ENCODE measurements around the gene FGF21.

Gene FGF21

GRCh38 chr19:48795055-48795684, 39.8 kb downstream of the FGF21 start:
- H3K27me3 ChIP-seq = no peaks in the 10 kb centered on the region
- H3K9me3 ChIP-seq = no peaks in the 10 kb centered on the region
- peak; percentile 92 for DNase-seq
- TF ChIP-seq, protein P1, sequence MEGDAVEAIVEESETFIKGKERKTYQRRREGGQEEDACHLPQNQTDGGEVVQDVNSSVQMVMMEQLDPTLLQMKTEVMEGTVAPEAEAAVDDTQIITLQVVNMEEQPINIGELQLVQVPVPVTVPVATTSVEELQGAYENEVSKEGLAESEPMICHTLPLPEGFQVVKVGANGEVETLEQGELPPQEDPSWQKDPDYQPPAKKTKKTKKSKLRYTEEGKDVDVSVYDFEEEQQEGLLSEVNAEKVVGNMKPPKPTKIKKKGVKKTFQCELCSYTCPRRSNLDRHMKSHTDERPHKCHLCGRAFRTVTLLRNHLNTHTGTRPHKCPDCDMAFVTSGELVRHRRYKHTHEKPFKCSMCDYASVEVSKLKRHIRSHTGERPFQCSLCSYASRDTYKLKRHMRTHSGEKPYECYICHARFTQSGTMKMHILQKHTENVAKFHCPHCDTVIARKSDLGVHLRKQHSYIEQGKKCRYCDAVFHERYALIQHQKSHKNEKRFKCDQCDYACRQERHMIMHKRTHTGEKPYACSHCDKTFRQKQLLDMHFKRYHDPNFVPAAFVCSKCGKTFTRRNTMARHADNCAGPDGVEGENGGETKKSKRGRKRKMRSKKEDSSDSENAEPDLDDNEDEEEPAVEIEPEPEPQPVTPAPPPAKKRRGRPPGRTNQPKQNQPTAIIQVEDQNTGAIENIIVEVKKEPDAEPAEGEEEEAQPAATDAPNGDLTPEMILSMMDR (IDR thresholded peaks at IDR 0.05; ENCODE audit: low read depth, low read length) = peak; percentile 92
- H3K4me1 ChIP-seq = no peaks in the 10 kb centered on the region; the same call in 1 of the 2 replicates
- peak overlapping the region; percentile 62 for H3K4me3 ChIP-seq (ENCODE audit: low read depth, low read length)
- H3K36me3 ChIP-seq = no peaks in the 10 kb centered on the region

DNA sequence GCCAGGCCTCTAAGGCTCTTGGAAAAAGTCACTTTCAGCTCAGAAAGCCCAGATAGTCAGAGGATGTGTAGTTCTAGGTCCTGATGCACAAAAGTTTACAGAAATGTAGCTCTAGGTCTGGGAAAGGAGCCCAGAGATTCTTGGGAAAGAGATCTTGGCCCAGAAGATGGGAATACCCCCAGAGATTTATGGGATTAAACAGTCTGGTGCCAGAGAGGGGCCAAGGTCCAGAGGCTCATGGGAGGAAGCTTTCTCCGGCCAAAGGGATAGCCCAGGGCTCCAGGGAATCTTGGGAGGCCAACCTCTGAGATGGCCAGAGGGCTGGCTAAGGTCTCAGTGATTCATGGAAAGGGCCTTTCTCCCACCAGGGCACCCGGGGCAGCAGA, 40.4 kb downstream of the FGF21 start:
- Histone ChIP-seq H3K4me1 (no peaks in the 10 kb centered on the region; the same call in 1 of the 2 replicates), H3K4me3 (ENCODE audit: low read depth, low read length) (no peak overlapping the region), H3K36me3 (no peaks in the 10 kb centered on the region), H3K9me3 (no peaks in the 10 kb centered on the region), H3K27me3 (no peaks in the 10 kb centered on the region)
- TF ChIP-seq, protein P1 (IDR thresholded peaks at IDR 0.05; ENCODE audit: low read depth, low read length) = no peak
- no peak for DNase-seq

DNA sequence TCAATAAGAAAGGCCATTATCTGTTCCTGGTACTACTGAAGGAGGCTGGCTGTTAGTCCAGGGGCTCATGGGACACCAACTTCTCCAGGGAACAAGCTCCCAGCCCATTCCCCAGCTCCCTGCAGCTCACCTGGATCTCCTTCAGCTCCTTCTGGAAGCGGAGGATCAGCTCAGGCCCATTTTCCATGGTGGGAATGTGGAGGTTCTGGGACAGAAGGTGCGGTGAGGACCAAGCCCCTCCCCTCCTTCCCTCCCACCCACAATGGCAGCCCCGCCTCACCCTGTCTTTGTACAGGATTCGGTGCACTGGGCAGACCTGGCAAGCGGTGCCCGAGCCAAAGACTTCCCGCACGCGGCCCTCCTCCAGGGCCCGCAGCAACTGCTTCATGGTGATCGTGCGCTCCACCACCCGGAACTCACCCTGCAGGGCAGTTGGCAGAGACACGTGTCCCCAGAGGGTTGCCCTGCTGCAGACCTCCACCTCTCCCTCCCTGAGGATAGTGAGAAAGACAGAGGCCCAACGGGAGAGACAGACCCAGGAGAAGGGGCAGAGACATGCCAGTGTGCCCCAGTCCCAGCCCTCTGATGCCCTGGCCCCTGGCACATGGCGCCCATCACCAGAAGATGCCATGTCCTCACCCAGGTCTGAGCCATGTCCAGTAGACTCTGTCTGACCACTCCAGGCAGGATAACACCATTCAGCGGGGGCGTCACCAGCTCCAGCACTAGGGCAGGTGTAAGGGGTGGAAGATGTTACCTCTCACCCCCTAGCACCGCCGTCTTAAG, 41.2 kb downstream of the FGF21 start:
- no peaks in the 10 kb centered on the region for H3K27me3 ChIP-seq
- TF ChIP-seq, protein P1 (IDR thresholded peaks at IDR 0.05; ENCODE audit: low read depth, low read length) = no peak
- H3K36me3 ChIP-seq = no peaks in the 10 kb centered on the region
- no peak for DNase-seq
- no peak overlapping the region for H3K4me3 ChIP-seq (ENCODE audit: low read depth, low read length)
- no peaks in the 10 kb centered on the region; the same call in 1 of the 2 replicates for H3K4me1 ChIP-seq
- no peaks in the 10 kb centered on the region for H3K9me3 ChIP-seq

DNA sequence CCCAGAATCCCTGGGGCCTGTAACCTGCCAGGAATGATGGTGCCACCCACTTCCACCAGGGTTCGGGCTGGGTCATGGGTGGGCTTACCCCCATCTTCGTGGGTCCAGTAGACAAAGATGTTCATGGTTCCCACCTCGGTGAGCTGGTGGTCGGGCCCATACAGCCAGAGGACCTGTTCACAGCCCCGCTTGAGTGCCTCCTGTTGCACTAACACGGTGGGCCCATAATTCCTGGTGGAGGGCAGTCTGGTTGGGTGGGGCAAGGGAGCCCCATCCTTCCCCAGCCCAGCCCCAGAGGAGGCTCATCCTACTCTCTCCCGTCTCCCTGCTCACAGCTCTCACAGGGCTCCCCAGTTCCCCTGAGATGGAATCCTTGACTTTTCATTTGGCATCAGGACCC, 41.8 kb downstream of the FGF21 start:
- Histone ChIP-seq H3K4me3 (ENCODE audit: low read depth, low read length) (no peak overlapping the region), H3K36me3 (no peaks in the 10 kb centered on the region), H3K9me3 (no peaks in the 10 kb centered on the region), H3K27me3 (no peaks in the 10 kb centered on the region), H3K4me1 (no peaks in the 10 kb centered on the region; the same call in 1 of the 2 replicates)
- no peak for DNase-seq
- TF ChIP-seq, protein P1 (IDR thresholded peaks at IDR 0.05; ENCODE audit: low read depth, low read length) = no peak

- TF ChIP-seq, protein P1 (IDR thresholded peaks at IDR 0.05; ENCODE audit: low read depth, low read length) = no peak
- no peaks in the 10 kb centered on the region for H3K36me3 ChIP-seq
- no peak overlapping the region for H3K4me3 ChIP-seq (ENCODE audit: low read depth, low read length)
- no peak for DNase-seq
- H3K9me3 ChIP-seq = no peaks in the 10 kb centered on the region
- no peaks in the 10 kb centered on the region; the same call in 1 of the 2 replicates for H3K4me1 ChIP-seq
- H3K27me3 ChIP-seq = no peaks in the 10 kb centered on the region
These were observed 43.6 kb downstream of the FGF21 start for GRCh38 chr19:48798937-48799336.
